IPS-15b (cell line): ENCODE measurements around the gene ALDOB.

Experiments
- H3K27me3 ChIP-seq: one replicate; pipeline ENCODE4 v1.6.1; 2013; ENCODE audit warnings: low read length; ENCODE audit not compliant: control insufficient read depth, insufficient read depth
- H3K36me3 ChIP-seq: one replicate; pipeline ENCODE4 v1.6.1; 2013; ENCODE audit warnings: low read length; ENCODE audit not compliant: control insufficient read depth, insufficient read depth
- H3K4me1 ChIP-seq: one replicate; pipeline ENCODE4 v1.6.1; 2013; ENCODE audit warnings: mild to moderate bottlenecking, low read length; ENCODE audit not compliant: control insufficient read depth, insufficient read depth
- H3K4me3 ChIP-seq: one replicate; pipeline ENCODE4 v1.5.1; 2013; ENCODE audit warnings: low read depth, low read length
- H3K9ac ChIP-seq: one replicate; pipeline ENCODE4 v1.6.1; 2013; ENCODE audit warnings: low read depth, mild to moderate bottlenecking, low read length
- H3K9me3 ChIP-seq: one replicate; pipeline ENCODE4 v1.6.1; 2013; ENCODE audit warnings: mild to moderate bottlenecking, low read length; ENCODE audit not compliant: control insufficient read depth, insufficient read depth

The ALDOB gene

DNA sequence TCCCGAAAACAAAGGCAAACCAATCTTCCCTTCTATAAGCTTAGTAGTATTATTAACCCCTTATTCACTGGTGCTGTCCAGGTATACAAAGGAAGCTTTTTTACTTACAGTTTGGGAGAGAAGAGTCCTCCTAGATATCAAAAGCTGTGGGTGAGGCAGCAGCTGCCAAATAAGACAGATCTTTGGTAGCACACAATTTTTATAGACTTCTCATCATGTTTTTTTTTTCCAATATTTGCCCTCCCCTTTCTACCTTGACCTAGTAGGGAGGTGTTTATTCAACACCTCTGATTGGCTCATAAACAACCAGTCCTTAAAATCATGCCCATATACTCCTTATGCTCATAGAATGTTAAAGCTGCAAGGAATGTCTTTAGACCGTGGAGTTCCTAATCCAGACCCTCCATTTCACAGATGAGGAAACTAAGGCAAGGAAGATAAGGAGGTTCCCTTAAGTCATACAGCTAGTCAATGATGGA lies at the start of gene ALDOB:
ALDOB (minus strand) TSS at position 174 of the 479 bp plus-strand sequence. CDS start 4,887 bp downstream, outside the sequence.
- Histone ChIP-seq H3K36me3 (no peaks in the 10 kb centered on the region), H3K9me3 (no peaks in the 10 kb centered on the region), H3K4me1 (no peaks in the 10 kb centered on the region), H3K9ac (no peak within 1 kb of the TSS), H3K27me3 (no peaks in the 10 kb centered on the region), H3K4me3 (no peak within 1 kb of the TSS)

DNA sequence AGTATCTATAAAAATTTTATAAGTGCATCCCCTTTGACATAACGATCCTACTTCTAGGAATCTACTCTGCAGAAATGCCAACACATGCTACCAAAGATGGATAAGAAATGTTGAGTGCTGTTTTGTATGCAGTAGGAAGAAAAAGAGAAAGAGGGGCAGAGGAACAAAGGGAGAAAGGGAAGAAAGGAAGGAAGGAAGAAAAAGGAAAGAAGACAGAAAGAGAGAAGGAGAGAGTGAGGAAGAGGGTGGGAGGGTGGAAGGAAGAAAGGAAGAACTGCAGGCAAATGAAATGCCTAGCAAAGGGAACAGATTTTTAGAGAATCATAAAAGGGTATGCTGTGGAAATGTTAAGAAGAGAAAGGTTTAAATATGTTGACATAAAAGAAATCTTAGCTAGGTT lies 48.5 kb upstream of the ALDOB start:
- no peaks in the 10 kb centered on the region for H3K27me3 ChIP-seq
- H3K4me1 ChIP-seq = peaks cover 12% of the 10 kb centered on the region
- H3K9ac ChIP-seq = no peak overlapping the region
- H3K36me3 ChIP-seq = peaks cover 3% of the 10 kb centered on the region
- H3K9me3 ChIP-seq = no peaks in the 10 kb centered on the region
- no peak overlapping the region for H3K4me3 ChIP-seq

- no peak overlapping the region for H3K4me3 ChIP-seq
- peaks cover 7% of the 10 kb centered on the region for H3K36me3 ChIP-seq
- no peak overlapping the region for H3K9ac ChIP-seq
- peaks cover 8% of the 10 kb centered on the region for H3K4me1 ChIP-seq
- no peaks in the 10 kb centered on the region for H3K27me3 ChIP-seq
- no peaks in the 10 kb centered on the region for H3K9me3 ChIP-seq
These were observed 45.7 kb upstream of the ALDOB start for GRCh38 chr9:101481261-101481660.

DNA sequence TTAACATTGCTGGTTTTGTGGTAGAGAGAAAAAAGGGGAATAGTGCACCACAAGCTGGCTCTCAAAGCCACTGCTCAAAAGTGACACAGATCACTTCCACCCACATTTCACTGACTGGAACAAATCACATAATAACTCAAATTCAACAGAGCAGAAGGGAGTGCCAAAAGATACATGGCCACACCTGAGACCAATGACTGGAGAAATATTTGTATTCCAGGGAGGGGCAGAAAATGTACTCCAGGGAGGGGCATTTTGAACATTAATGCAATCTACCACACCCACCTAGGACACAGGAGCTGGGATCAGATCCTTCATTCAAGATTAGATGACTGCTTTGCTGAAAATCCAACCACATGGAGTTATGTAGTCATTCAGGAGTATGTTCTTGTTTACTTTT lies 44.8 kb upstream of the ALDOB start:
- H3K9ac ChIP-seq = no peak overlapping the region
- no peaks in the 10 kb centered on the region for H3K27me3 ChIP-seq
- H3K4me3 ChIP-seq = no peak overlapping the region
- peaks cover 6% of the 10 kb centered on the region for H3K4me1 ChIP-seq
- no peaks in the 10 kb centered on the region for H3K9me3 ChIP-seq
- H3K36me3 ChIP-seq = peaks cover 14% of the 10 kb centered on the region

DNA sequence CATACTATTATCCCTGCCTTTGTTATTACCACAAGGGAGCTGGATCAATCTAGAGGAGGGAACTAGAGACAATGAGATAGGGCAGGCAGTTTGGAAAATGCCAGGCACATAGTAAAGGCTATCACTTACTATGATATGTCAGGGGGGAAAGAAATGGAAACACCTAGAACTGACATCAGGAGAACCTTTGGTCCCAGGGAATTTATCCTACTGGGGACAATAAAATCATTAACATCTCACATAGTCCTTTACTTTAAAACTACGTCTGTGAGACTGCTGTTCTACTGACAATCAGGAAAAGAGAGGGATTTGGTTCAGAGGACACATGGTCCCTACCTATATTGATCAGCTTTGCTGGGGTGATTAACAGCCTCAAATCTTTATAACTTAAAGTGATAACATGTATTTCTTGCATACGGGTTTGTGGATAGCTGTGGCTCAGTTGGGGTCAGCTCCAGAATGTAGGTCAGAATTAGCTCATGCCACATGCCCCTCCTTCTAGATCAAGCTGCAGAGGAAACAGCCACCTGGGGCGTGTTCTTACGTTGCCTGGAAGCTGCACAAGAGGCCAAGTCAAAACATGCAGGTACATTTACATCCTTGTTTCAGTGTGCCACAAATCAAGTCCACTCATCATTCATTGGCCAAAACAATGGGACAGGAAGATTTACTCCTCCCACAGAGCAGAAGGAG lies 43.9 kb upstream of the ALDOB start:
- Histone ChIP-seq H3K4me1 (peaks cover 4% of the 10 kb centered on the region), H3K4me3 (no peak overlapping the region), H3K9me3 (no peaks in the 10 kb centered on the region), H3K36me3 (peaks cover 14% of the 10 kb centered on the region), H3K9ac (no peak overlapping the region), H3K27me3 (no peaks in the 10 kb centered on the region)

- no peak overlapping the region for H3K9ac ChIP-seq
These were observed 43.3 kb upstream of the ALDOB start for GRCh38 chr9:101478906-101479305.

GRCh38 chr9:101478444-101478843 lies 42.9 kb upstream of the ALDOB start:
- Histone ChIP-seq H3K36me3 (peaks cover 14% of the 10 kb centered on the region), H3K4me1 (peaks cover 4% of the 10 kb centered on the region), H3K9ac (no peak overlapping the region), H3K9me3 (no peaks in the 10 kb centered on the region), H3K27me3 (no peaks in the 10 kb centered on the region), H3K4me3 (no peak overlapping the region)

More at GRCh38 chr9:101478906-101479305, 43.3 kb upstream of the ALDOB start:
- Histone ChIP-seq H3K27me3 (no peaks in the 10 kb centered on the region), H3K9me3 (no peaks in the 10 kb centered on the region), H3K36me3 (peaks cover 14% of the 10 kb centered on the region), H3K4me3 (no peak overlapping the region), H3K4me1 (peaks cover 4% of the 10 kb centered on the region)

GRCh38 chr9:101477736-101478135 lies 42.2 kb upstream of the ALDOB start:
- H3K4me1 ChIP-seq = peaks cover 4% of the 10 kb centered on the region

DNA sequence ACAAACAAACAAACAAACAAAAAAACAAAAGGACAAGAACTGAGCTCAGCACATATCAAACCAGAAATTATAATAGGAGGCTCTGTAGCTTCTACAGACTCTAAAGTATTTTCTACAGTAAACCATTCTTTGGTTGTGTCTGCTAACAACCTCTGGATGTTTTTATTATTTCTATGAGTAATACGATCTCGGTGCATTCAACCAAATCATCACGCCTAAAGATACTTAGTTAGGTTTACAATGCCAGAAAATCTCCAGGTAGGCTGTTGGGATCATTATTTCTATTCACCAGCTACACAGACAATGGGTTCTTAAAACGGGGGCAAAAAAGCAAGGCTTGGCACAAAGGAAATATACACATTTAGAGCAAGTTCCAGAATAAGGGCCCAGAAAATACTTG lies 41.6 kb upstream of the ALDOB start:
- H3K4me1 ChIP-seq = peaks cover 4% of the 10 kb centered on the region
- no peaks in the 10 kb centered on the region for H3K27me3 ChIP-seq
- no peak overlapping the region for H3K4me3 ChIP-seq
- H3K9ac ChIP-seq = no peak overlapping the region
- H3K9me3 ChIP-seq = no peaks in the 10 kb centered on the region
- peaks cover 14% of the 10 kb centered on the region for H3K36me3 ChIP-seq

More at GRCh38 chr9:101477736-101478135, 42.2 kb upstream of the ALDOB start:
- Histone ChIP-seq H3K9ac (no peak overlapping the region), H3K4me3 (no peak overlapping the region), H3K9me3 (no peaks in the 10 kb centered on the region), H3K27me3 (no peaks in the 10 kb centered on the region), H3K36me3 (peaks cover 14% of the 10 kb centered on the region)

- H3K9ac ChIP-seq = no peak overlapping the region
These were observed 41.1 kb upstream of the ALDOB start for GRCh38 chr9:101476576-101477208.

DNA sequence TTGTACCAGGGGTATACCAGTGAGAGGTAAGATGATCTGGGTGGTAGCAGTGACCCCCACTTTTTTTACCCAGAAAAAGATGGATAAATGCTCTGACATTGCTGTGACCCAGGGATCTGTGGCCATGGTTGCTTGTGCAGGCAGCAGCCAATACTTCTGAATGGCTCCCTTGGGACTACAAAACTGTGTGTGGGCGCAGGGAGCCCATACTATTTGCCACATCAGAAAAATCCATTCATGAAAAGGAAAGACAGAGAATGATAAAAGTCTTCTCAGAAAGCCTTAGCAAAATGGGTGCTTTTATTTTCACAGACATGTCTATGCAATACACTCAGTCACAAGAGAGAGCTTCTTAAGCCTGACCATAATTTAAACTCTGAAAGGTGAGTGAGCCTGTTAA lies 37.3 kb upstream of the ALDOB start:
- peaks cover 11% of the 10 kb centered on the region for H3K36me3 ChIP-seq
- H3K9ac ChIP-seq = no peak overlapping the region
- H3K4me1 ChIP-seq = no peaks in the 10 kb centered on the region
- H3K27me3 ChIP-seq = no peaks in the 10 kb centered on the region
- no peak overlapping the region for H3K4me3 ChIP-seq
- no peaks in the 10 kb centered on the region for H3K9me3 ChIP-seq

More at GRCh38 chr9:101476576-101477208, 41.1 kb upstream of the ALDOB start:
- Histone ChIP-seq H3K36me3 (peaks cover 14% of the 10 kb centered on the region), H3K4me3 (no peak overlapping the region), H3K9me3 (no peaks in the 10 kb centered on the region), H3K27me3 (no peaks in the 10 kb centered on the region), H3K4me1 (peaks cover 4% of the 10 kb centered on the region)

GRCh38 chr9:101470929-101471328 lies 35.4 kb upstream of the ALDOB start:
- peaks cover 4% of the 10 kb centered on the region for H3K36me3 ChIP-seq
- H3K9ac ChIP-seq = no peak overlapping the region
- H3K4me1 ChIP-seq = no peaks in the 10 kb centered on the region
- H3K9me3 ChIP-seq = no peaks in the 10 kb centered on the region
- no peak overlapping the region for H3K4me3 ChIP-seq
- H3K27me3 ChIP-seq = no peaks in the 10 kb centered on the region
